H54 (cell line): ENCODE data around the gene ST3GAL3.

Experiments
- DNase-seq: peaks from one replicate; pipeline ENCODE4 v3.0.0; 2011; ENCODE audit warnings: low spot score, mixed read lengths; ENCODE audit not compliant: insufficient read length
- FAIRE-seq: peaks from 3 replicates; lab custom pipeline; 2011; peaks lifted over from hg19 to GRCh38; lab: Jason Lieb, UNC
- POLR2A ChIP-seq: IDR thresholded peaks from 2 replicates; pipeline ENCODE4 v1.6.1; 2011; ENCODE audit warnings: low read depth, mild to moderate bottlenecking, low read length

ST3GAL3 gene

GRCh38 chr1:43687301-43688108, 19.8 kb upstream of the ST3GAL3 start:
- TF ChIP-seq POLR2A, result no peak
- FAIRE-seq (no peak), DNase-seq (no peak)

DNA sequence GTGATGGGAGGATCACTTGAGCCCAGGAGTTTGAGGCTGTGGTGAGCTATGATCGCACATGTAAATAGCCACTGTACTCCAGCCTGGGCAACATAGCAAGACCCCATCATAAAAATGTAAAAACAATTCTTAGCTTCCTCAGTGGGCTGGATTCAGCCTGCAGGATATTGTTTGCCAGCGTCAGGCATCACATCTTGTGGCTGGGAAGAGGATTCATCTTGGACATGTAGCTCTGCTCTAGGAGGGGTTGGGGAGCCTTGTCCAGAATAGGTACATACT, 19.3 kb upstream of the ST3GAL3 start:
- DNase-seq (no peak), FAIRE-seq (no peak)
- TF ChIP-seq POLR2A, result no peak

DNA sequence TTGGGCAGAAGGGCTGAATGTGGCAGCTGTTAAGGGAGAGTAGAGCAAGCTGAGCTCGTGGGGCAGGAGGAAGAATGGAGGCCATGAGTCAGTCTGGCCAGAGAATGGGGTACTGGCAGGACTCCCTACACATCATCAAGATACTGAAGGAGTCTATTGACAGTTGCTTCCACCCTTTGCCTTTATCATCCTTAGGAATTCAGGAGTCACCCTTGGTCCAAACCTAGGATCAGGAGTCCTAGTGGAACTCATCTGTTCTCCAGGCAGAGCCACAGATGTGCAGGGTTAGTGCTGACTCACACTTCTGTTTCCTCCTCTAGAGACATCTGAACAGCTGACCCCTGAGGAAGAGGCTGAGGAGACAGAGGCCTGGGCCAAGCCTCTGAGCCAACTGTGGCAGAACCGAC, 18.7 kb upstream of the ST3GAL3 start:
- TF ChIP-seq POLR2A, result no peak
- DNase-seq (peak; percentile 48), FAIRE-seq (peak; percentile 15)

DNA sequence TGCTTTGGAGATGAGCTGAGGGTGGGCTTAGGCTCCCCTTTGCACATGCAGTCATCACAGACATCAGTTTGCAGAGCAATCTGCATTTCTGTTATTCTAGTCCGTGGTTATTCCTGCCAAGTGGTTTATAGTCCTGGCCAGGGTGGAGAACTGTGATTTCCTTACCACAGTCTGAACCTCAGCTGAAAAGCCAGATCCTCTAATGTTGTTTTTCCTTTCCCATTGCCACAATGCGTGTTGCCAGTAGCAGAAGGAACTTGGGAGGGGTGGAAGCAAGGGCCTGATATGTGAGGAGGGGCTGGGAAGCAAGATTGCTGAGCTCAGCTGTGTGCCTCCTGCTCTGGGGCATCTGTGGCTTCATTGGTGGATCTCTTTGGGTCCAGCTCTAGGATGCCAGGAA, 18.0 kb upstream of the ST3GAL3 start:
- TF ChIP-seq POLR2A, result no peak
- no peak for DNase-seq
- no peak for FAIRE-seq

DNA sequence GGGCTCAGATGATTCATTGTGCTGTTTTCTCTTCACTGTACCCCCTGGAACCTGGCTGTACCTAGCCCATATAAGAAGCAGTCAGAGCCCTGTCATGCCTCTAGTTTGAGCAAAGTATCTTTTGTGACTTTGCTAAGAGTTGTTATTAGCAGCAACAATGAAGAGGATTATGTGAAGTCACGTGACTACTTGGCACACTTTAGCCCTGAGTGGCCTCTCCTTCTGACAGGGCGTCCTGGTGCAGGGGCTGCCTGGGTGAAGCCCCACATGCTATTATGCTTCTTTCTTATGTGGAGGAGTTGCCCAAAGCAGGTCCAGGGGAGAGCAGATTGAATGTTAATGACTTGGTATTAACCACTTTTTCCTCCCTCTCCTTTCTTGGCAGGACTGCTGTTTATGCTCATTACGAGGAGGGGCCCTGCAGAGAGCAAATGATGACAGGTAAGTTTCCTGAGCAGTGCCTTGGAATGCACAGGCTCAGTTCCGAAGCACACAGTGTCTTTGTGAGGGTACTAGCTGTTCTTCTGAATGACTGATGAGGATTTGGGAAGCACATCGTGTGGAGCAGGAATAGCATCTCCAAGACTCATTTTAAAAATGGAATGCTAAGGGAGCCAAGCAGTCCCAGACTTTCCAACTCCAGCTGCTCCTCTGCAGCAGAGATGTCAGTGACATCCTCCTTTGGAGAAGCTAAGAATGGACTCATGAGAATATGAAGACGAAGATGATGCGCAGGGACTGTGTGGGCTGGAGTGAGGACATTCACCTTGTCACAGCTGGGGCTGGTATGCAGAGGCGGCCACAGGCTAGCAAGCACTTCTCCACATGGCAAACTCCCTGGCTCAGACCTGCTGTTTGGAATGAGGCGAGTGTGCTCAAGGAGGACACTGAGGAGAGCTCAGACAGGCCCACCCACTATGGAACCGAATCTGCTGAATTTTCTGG, 15.2 kb upstream of the ST3GAL3 start:
- DNase-seq, result no peak
- TF ChIP-seq POLR2A, result no peak
- FAIRE-seq, result no peak

- TF ChIP-seq POLR2A, result no peak
- no peak for DNase-seq
- no peak for FAIRE-seq
These were observed 14.0 kb upstream of the ST3GAL3 start for GRCh38 chr1:43693371-43693770.

GRCh38 chr1:43699281-43699680, 8.1 kb upstream of the ST3GAL3 start:
- DNase-seq (no peak), FAIRE-seq (no peak)
- TF ChIP-seq POLR2A, result no peak

- DNase-seq (no peak), FAIRE-seq (no peak)
- no peak for TF ChIP-seq POLR2A
These were observed 3.5 kb upstream of the ST3GAL3 start for GRCh38 chr1:43703836-43704235.

- FAIRE-seq (no peak), DNase-seq (no peak)
- TF ChIP-seq POLR2A, result no peak
These were observed 2.5 kb upstream of the ST3GAL3 start for GRCh38 chr1:43704838-43705237.

GRCh38 chr1:43705334-43705733, 2.0 kb upstream of the ST3GAL3 start:
- FAIRE-seq, result no peak
- no peak for TF ChIP-seq POLR2A
- no peak for DNase-seq

DNA sequence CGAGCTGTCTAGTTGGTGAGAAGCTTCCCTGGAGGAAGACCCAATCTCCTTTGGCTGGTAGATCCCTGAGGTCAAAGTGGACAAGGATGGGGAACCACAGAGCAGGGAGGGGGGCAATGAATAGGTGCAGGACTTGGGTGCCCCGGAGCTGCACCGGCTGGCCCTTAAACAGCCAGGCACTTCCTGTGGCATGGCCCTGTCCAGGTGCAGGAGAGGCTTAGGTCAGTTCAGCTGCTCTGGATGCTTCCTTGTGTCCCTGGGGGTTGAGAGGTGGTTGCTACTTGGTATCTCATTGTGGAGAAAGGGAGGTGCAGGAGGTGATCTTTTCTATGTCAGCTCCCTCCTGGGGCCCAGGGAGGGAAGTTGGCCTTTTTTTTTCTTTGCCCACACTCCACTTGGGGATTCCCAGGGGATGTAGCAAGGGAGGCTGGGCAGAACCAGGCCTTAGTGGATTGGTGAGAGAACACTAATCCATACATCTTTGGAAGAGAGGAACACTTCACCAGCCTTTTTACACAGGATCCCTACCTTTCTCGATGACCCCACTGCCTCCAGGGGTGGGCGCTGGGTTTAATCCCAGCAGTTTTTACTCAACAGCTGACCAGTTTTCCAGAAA, 1.2 kb upstream of the ST3GAL3 start:
- 0 out of 2 replicates have a peak, but pooled peaks have one; percentile 8 for TF ChIP-seq POLR2A
- no peak for DNase-seq

GRCh38 chr1:43706598-43707189, 642 bp upstream of the ST3GAL3 start:
- no peak for TF ChIP-seq POLR2A
- no peak for DNase-seq
- no peak for FAIRE-seq

More for the DNA sequence above, 1.2 kb upstream of the ST3GAL3 start:
- FAIRE-seq, result no peak

- FAIRE-seq (no peak), DNase-seq (no peak)
- no peak for TF ChIP-seq POLR2A
These were observed 670 bp downstream of the ST3GAL3 start for GRCh38 chr1:43708002-43708410.
